SK-N-MC (cell line): ENCODE results near the gene SEMA3D.

ENCODE experiments used
- EZH2 ChIP-seq: fragments of 200-600 bp; sonication (generic); IDR thresholded peaks from one replicate; pipeline ENCODE4 v1.6.1; 2017; ENCODE audit warnings: antibody characterized with exemption
- POLR2AphosphoS5 ChIP-seq: IDR thresholded peaks from 2 replicates; pipeline ENCODE4 v1.6.1; 2012; ENCODE audit warnings: mild to moderate bottlenecking, low read depth, low read length, borderline replicate concordance

DNA sequence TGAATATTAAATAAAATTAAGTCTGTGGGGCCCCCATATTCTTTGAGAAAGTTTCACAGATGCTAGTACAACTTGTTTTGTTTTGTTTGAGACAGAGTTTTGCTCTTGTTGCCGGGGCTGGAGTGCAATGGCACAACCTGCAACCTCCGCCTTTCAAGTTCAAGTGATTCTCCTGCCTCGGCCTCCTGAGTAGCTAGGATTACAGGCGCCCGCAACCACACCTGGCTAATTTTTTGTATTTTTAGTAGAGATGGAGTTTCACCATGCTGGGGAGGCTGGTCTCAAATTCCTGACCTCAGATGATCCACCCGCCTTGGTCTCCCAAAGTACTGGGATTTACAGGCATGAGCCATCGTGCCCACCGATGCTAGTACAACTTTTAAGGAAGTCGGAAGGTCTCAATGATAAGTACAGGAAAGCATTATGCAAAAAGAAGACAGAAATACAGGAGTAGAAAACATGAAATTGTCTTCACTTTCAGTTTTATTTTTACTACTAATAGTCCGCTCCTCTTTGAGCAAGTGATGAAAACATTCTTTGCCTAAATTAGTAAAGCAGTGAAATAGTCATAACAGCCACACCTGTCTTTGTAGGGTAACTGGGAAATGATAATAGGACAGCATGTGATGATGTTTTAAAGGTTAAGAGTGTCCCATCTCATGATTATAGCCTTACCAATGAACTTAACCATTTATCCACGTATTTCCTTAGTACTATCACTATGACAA, 147.5 kb downstream of the SEMA3D start:
- TF ChIP-seq POLR2AphosphoS5 (no peak), EZH2 (no peak)
